Gastroesophageal sphincter (tissue), 4 donors: ENCODE data around the gene LIN54. TPM values are rescaled to one million over a fixed set of nuclear protein-coding genes. Genes with fewer than 3 reads are reported as not detected.

Experiments used
- ATAC-seq: fragments of 150-250 bp; one replicate; pipeline ENCODE4 v1.9.1; 2016; ENCODE audit warnings: mild to moderate bottlenecking, moderate library complexity
- H3K27ac ChIP-seq, 4 donors: fragments of 200-600 bp; sonication (generic) in 3 of 4; 1 replicate in 3 of 4; 2 replicates in 1 of 4; pipeline ENCODE4 v1.5.1; 2016 to 2019
- H3K27me3 ChIP-seq: fragments of 200-600 bp; sonication (generic); one replicate; pipeline ENCODE4 v1.5.1; 2019
- H3K36me3 ChIP-seq, 2 donors: fragments of 200-600 bp; sonication (generic); one replicate each; pipeline ENCODE4 v1.5.1; 2019; ENCODE audit warnings: control low read depth in 1 of 2
- H3K4me1 ChIP-seq, 3 donors: fragments of 200-600 bp; sonication (generic); 1 replicate in 2 of 3; 2 replicates in 1 of 3; pipeline ENCODE4 v1.5.1; 2016 to 2019; ENCODE audit warnings: control low read depth in 2 of 3
- H3K4me3 ChIP-seq, 2 donors: fragments of 200-600 bp; sonication (generic); one replicate each; pipeline ENCODE4 v1.5.1; 2019; ENCODE audit warnings: mild to moderate bottlenecking in 1 of 2, moderate library complexity in 1 of 2
- H3K9me3 ChIP-seq, 3 donors: fragments of 200-600 bp; sonication (generic); one replicate each; pipeline ENCODE4 v1.5.1; 2017 to 2019; ENCODE audit warnings: control low read depth in 2 of 3
- EP300 ChIP-seq: sonication (generic); formaldehyde crosslinking; IDR thresholded peaks from one replicate; pipeline ENCODE4 v1.6.1; 2017; ENCODE audit warnings: antibody characterized with exemption, mild to moderate bottlenecking
- POLR2A ChIP-seq, 2 donors: fragments of 450-650 bp; IDR thresholded peaks; one replicate each; pipeline ENCODE4 v1.6.1; 2017; ENCODE audit warnings: antibody characterized with exemption in 2 of 2, mild to moderate bottlenecking in 2 of 2, moderate library complexity in 1 of 2
- POLR2AphosphoS5 ChIP-seq: sonication (generic); formaldehyde crosslinking; IDR thresholded peaks from one replicate; pipeline ENCODE4 v1.6.1; 2017; ENCODE audit warnings: antibody characterized with exemption
- WGBS, 2 donors: methylation state at CpG; one replicate each; pipeline ENCODE4 v1.1.5; 2018; ENCODE audit warnings: low coverage in 1 of 2; 5-methylcytosine and 5-hydroxymethylcytosine counted together
- total RNA-seq, 4 donors: library from RNA; depleted of rRNA; stranded (reverse); fragments of >200 nt; gene quantifications; one replicate each; pipeline ENCODE4 v1.1.0, GENCODE V29; 2016
- TF ChIP-seq, protein P1 (sequence below), 4 experiments: fragments of 200-600 bp in 2 of 4; fragments of 450-650 bp in 2 of 4; sonication (generic) in 1 of 4; IDR thresholded peaks; one replicate each; pipeline ENCODE4 v1.5.1; 2017 to 2019; ENCODE audit warnings: antibody characterized with exemption in 4 of 4, mild to moderate bottlenecking in 2 of 4, moderate library complexity in 2 of 4

LIN54 gene
- total RNA-seq, 4 donors from 2014 or later, result 7.8 to 15.3 (median 10.2) TPM

DNA sequence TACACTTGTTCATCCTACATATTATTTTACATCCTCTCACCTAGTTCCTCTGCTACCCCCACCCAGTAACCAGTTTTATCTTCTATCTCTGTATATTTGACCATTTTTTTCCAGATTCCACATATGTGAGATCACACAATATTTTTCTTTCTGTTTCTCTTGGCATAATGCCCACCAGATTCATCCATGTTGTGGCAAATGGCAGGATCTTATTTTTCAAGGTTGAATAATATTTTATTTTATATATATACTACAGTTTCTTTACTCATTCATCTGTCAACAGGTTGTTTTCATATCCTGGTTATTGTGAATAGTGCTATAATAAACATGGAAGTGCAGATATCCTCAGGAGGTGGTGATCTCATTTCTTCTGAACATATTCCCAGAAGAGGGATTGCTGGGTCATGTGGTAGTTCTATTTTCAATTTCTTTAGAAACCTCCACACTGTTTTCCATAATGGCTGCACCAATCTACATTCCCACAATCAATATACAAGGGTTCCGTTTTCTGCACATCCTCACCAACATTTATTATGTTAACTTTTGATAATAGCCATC is 61.9 kb downstream of the LIN54 start:
- H3K27ac ChIP-seq, result no peak overlapping the region

DNA sequence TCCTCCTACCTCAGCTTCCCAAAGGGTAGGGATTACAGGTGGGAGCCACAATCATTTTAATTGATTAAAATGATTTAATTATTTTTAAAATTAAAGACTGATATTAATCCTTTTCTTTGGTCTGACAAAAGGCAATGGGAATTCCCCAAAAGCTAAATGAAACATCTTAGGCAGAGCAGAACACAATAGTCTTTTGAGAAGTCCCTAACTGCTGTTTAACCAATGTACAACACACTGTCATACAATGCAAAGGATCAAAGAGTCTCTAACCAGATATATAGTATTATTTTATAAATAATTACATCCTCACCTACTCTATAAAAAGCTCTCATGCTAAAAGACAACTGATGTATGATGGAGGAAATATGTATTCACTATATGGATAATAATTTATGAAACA is 63.1 kb downstream of the LIN54 start:
- Histone ChIP-seq H3K27me3 (no peaks in the 10 kb centered on the region), H3K4me1 (no peaks in the 10 kb centered on the region), H3K36me3 (peaks cover 0 to 14% of the 10 kb centered on the region in 2 donors), H3K27ac (no peak overlapping the region), H3K9me3 (no peaks in the 10 kb centered on the region), H3K4me3 (no peak overlapping the region)
- no peak for ATAC-seq
- TF ChIP-seq, protein P1, sequence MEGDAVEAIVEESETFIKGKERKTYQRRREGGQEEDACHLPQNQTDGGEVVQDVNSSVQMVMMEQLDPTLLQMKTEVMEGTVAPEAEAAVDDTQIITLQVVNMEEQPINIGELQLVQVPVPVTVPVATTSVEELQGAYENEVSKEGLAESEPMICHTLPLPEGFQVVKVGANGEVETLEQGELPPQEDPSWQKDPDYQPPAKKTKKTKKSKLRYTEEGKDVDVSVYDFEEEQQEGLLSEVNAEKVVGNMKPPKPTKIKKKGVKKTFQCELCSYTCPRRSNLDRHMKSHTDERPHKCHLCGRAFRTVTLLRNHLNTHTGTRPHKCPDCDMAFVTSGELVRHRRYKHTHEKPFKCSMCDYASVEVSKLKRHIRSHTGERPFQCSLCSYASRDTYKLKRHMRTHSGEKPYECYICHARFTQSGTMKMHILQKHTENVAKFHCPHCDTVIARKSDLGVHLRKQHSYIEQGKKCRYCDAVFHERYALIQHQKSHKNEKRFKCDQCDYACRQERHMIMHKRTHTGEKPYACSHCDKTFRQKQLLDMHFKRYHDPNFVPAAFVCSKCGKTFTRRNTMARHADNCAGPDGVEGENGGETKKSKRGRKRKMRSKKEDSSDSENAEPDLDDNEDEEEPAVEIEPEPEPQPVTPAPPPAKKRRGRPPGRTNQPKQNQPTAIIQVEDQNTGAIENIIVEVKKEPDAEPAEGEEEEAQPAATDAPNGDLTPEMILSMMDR (IDR thresholded peaks at IDR 0.05), result no peak
- no peak for TF ChIP-seq POLR2A (IDR thresholded peaks at IDR 0.05)
- TF ChIP-seq EP300, result no peak
- no peak for TF ChIP-seq POLR2AphosphoS5

More for the DNA sequence above, 61.9 kb downstream of the LIN54 start:
- no peak for TF ChIP-seq EP300
- no peak for TF ChIP-seq POLR2A (IDR thresholded peaks at IDR 0.05)
- TF ChIP-seq POLR2AphosphoS5, result no peak
- TF ChIP-seq, protein P1 (IDR thresholded peaks at IDR 0.05), result no peak
- no peak for ATAC-seq
- no peaks in the 10 kb centered on the region for H3K4me1 ChIP-seq
- H3K36me3 ChIP-seq, result peaks cover 0 to 6% of the 10 kb centered on the region in 2 donors
- H3K27me3 ChIP-seq, result no peaks in the 10 kb centered on the region
- H3K4me3 ChIP-seq, result no peak overlapping the region
- WGBS, 2 donors, result 90 to 91% methylated on average over 1 of the region's 1 CpG
- no peaks in the 10 kb centered on the region for H3K9me3 ChIP-seq

DNA sequence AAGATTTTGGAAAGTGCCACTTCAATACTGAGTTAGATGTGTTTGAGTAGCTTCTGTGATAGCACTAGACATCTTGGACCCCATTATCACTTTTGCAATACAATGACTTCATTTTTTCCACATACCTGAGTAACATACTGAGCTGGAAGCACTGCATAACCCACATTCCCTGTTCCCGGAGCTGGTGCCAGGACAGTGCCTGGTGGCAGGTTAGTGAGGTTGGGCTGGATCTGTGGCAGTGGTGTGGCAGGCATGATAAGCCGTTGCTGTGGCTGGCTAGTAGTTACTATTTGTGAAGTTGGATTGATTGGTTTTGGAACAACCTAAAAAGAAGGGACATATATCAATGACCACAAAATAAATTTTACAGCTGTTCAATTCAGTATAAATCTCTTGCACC is 71.2 kb downstream of the LIN54 start:
- no peaks in the 10 kb centered on the region for H3K4me1 ChIP-seq
- 58 to 73% methylated on average over 2 of the region's 2 CpGs for WGBS, 2 donors
- H3K4me3 ChIP-seq, result no peak overlapping the region
- no peak overlapping the region for H3K27ac ChIP-seq
- ATAC-seq, result no peak
- peaks cover 0 to 71% of the 10 kb centered on the region in 2 donors for H3K36me3 ChIP-seq
- no peaks in the 10 kb centered on the region for H3K27me3 ChIP-seq
- H3K9me3 ChIP-seq, result no peaks in the 10 kb centered on the region
- TF ChIP-seq EP300 (no peak), POLR2AphosphoS5 (no peak), POLR2A (IDR thresholded peaks at IDR 0.05) (no peak)
- TF ChIP-seq, protein P1 (IDR thresholded peaks at IDR 0.05), result no peak

DNA sequence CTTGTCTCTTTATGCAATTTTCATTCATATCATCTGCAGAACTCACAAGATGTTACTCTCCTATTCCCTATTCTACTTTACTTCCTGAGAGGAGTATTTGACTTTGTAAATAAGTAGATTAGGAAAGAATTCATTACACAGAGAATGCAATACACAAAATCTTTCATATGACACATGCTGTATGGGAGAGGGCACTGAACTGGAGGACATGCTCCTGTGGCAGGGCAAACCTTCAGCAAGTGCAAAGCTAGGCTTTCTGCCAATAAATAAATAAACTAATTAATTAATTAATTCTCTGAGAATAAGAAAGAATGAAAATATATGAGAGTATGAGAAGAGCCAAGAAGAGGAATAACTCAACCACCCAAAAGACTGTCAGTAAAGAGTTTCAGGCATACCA is 76.2 kb downstream of the LIN54 start:
- H3K9me3 ChIP-seq, result no peaks in the 10 kb centered on the region
- no peak for TF ChIP-seq EP300
- TF ChIP-seq POLR2A (IDR thresholded peaks at IDR 0.05), result no peak
- TF ChIP-seq, protein P1 (IDR thresholded peaks at IDR 0.05), result no peak
- TF ChIP-seq POLR2AphosphoS5, result no peak
- H3K27ac ChIP-seq, result no peak overlapping the region
- no peaks in the 10 kb centered on the region for H3K4me1 ChIP-seq
- H3K4me3 ChIP-seq, result no peak overlapping the region
- ATAC-seq, result no peak
- peaks cover 0 to 75% of the 10 kb centered on the region in 2 donors for H3K36me3 ChIP-seq
- H3K27me3 ChIP-seq, result no peaks in the 10 kb centered on the region

DNA sequence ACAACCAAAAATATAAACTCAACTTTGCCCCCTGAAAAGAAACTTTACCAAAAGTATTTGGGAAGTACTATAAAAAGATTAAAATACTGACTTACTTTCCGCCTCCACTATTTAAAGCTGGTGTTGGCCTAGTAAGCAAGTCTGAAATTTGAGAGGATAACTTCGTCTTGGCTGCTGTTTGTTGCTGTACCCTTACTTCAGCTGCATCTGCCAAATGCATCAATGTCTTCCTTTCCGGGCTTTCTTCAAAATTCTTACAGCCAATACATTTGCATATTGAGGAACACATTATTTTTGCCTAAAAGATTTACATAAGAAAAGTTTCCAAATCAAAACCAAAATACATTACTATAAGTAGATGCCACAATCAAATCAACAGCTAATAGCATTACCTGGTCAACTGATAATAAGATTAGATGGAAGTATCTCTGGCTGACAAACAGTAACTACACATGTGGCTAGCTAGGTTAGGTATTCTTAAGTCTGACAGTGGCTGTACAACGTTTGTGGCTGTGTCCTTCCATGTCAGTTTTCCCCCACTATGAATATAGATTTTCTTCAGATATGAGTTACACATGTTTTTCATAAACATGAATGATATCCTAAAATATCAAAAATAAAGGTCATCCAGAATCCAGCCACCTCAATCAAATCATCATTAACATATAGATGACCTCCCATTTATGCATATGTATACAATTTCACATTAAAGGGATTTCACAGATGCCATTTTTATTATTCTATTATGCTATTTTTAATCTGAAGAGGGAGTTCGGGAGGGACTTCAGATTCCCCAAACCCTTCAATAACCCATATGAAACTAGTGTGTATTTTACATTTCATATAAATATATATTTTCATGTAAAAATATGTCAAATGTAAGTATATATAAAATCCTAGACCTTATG is 79.5 kb downstream of the LIN54 start:
- no peak overlapping the region for H3K4me3 ChIP-seq
- H3K27ac ChIP-seq, result no peak overlapping the region
- TF ChIP-seq POLR2AphosphoS5, result no peak
- TF ChIP-seq POLR2A (IDR thresholded peaks at IDR 0.05), result no peak
- TF ChIP-seq, protein P1 (IDR thresholded peaks at IDR 0.05), result no peak
- no peak for TF ChIP-seq EP300
- H3K27me3 ChIP-seq, result no peaks in the 10 kb centered on the region
- no peaks in the 10 kb centered on the region for H3K9me3 ChIP-seq
- WGBS, 2 donors, result 75% methylated on average over 5 of the region's 5 CpGs
- peaks cover 0 to 54% of the 10 kb centered on the region in 2 donors for H3K36me3 ChIP-seq
- no peak for ATAC-seq
- no peaks in the 10 kb centered on the region for H3K4me1 ChIP-seq
